ENCODE measurements around the gene SORCS2. TPM values are rescaled to one million over a fixed set of nuclear protein-coding genes. Genes with fewer than 3 reads are reported as not detected.

The SORCS2 gene
- total and polyA plus RNA-seq, 2 of the 13 experiments (the other 11 are each of a cell fraction or from before 2014, with no cell fraction given): 0.82 to 1.0 TPM

DNA sequence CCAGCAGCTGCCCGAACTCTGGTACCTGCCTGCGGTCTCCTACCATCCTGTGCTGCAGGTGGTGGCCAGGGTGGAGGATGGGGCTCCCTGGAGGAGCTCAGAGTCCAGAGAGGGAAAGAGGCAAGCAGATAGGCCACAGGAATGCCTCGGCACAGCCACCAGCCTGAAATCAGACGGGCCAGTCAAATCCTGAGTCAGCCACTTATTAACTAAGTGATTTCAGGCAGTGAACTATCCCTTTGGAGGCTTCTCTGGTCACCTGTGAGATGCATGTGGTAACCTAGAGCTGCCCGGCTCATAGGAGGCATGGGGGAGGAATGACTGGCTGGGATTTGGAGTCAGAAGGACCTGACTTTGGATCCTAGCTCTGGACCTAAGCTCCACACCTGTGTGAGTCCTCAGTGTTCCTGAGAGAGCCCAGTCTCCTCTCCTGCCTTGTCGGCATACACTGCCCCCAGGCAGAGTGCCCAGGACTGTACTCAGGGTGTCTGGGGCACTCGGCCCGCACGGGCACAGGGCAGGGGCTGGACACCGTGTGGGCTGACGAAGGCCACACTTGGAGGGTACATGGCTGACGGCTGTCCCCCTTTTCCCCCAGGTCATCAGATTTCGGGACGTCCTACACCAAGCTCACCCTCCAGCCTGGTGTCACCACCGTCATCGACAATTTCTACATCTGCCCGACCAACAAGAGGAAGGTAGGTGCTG lies 338.7 kb downstream of the SORCS2 start (continued):
- TF ChIP-seq, protein P1, sequence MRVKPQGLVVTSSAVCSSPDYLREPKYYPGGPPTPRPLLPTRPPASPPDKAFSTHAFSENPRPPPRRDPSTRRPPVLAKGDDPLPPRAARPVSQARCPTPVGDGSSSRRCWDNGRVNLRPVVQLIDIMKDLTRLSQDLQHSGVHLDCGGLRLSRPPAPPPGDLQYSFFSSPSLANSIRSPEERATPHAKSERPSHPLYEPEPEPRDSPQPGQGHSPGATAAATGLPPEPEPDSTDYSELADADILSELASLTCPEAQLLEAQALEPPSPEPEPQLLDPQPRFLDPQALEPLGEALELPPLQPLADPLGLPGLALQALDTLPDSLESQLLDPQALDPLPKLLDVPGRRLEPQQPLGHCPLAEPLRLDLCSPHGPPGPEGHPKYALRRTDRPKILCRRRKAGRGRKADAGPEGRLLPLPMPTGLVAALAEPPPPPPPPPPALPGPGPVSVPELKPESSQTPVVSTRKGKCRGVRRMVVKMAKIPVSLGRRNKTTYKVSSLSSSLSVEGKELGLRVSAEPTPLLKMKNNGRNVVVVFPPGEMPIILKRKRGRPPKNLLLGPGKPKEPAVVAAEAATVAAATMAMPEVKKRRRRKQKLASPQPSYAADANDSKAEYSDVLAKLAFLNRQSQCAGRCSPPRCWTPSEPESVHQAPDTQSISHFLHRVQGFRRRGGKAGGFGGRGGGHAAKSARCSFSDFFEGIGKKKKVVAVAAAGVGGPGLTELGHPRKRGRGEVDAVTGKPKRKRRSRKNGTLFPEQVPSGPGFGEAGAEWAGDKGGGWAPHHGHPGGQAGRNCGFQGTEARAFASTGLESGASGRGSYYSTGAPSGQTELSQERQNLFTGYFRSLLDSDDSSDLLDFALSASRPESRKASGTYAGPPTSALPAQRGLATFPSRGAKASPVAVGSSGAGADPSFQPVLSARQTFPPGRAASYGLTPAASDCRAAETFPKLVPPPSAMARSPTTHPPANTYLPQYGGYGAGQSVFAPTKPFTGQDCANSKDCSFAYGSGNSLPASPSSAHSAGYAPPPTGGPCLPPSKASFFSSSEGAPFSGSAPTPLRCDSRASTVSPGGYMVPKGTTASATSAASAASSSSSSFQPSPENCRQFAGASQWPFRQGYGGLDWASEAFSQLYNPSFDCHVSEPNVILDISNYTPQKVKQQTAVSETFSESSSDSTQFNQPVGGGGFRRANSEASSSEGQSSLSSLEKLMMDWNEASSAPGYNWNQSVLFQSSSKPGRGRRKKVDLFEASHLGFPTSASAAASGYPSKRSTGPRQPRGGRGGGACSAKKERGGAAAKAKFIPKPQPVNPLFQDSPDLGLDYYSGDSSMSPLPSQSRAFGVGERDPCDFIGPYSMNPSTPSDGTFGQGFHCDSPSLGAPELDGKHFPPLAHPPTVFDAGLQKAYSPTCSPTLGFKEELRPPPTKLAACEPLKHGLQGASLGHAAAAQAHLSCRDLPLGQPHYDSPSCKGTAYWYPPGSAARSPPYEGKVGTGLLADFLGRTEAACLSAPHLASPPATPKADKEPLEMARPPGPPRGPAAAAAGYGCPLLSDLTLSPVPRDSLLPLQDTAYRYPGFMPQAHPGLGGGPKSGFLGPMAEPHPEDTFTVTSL (CRISPR knock-in tag; IDR thresholded peaks at IDR 0.05; ENCODE audit: borderline replicate concordance): no peak
- no peak for TF ChIP-seq NONO (IDR thresholded peaks at IDR 0.05)
- 0 out of 2 replicates have a peak, but pooled peaks have one; percentile 32 for TF ChIP-seq NONO (CRISPR knock-in tag; conservative IDR thresholded peaks at IDR 0.05)
- TF ChIP-seq MAFK (conservative IDR thresholded peaks at IDR 0.05 in 1 of 2, IDR thresholded peaks at IDR 0.05 in 1 of 2; ENCODE audit: low read length in 2 of 2): peak in 1 of 2 experiments; percentile 35; a peak in 1 of 4 replicates
- TF ChIP-seq, protein P2, sequence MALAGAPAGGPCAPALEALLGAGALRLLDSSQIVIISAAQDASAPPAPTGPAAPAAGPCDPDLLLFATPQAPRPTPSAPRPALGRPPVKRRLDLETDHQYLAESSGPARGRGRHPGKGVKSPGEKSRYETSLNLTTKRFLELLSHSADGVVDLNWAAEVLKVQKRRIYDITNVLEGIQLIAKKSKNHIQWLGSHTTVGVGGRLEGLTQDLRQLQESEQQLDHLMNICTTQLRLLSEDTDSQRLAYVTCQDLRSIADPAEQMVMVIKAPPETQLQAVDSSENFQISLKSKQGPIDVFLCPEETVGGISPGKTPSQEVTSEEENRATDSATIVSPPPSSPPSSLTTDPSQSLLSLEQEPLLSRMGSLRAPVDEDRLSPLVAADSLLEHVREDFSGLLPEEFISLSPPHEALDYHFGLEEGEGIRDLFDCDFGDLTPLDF (CRISPR knock-in tag; IDR thresholded peaks at IDR 0.05): no peak
- TF ChIP-seq NFYB (CRISPR knock-in tag; IDR thresholded peaks at IDR 0.05): no peak
- TF ChIP-seq SMAD3 (CRISPR knock-in tag; IDR thresholded peaks at IDR 0.05): no peak
- no peak for TF ChIP-seq SIX4 (CRISPR knock-in tag; IDR thresholded peaks at IDR 0.05)
- peak; percentile 31; the same call in 1 of the 2 replicates for TF ChIP-seq POLR2AphosphoS5 (IDR thresholded peaks at IDR 0.05; ENCODE audit: low read depth, low read length)
- TF ChIP-seq, protein P3, sequence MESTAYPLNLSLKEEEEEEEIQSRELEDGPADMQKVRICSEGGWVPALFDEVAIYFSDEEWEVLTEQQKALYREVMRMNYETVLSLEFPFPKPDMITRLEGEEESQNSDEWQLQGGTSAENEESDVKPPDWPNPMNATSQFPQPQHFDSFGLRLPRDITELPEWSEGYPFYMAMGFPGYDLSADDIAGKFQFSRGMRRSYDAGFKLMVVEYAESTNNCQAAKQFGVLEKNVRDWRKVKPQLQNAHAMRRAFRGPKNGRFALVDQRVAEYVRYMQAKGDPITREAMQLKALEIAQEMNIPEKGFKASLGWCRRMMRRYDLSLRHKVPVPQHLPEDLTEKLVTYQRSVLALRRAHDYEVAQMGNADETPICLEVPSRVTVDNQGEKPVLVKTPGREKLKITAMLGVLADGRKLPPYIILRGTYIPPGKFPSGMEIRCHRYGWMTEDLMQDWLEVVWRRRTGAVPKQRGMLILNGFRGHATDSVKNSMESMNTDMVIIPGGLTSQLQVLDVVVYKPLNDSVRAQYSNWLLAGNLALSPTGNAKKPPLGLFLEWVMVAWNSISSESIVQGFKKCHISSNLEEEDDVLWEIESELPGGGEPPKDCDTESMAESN (CRISPR knock-in tag; conservative IDR thresholded peaks at IDR 0.05): no peak
- TF ChIP-seq ZFY (CRISPR knock-in tag; IDR thresholded peaks at IDR 0.05): peak; percentile 16; the same call in 1 of the 2 replicates
- TF ChIP-seq SAP130 (CRISPR knock-in tag; IDR thresholded peaks at IDR 0.05; ENCODE audit: low read depth): peak; percentile 17; the same call in 1 of the 2 replicates
- TF ChIP-seq JARID2 (CRISPR knock-in tag; IDR thresholded peaks at IDR 0.05; ENCODE audit: insufficient replicate concordance): no peak
- TF ChIP-seq ZNF292 (CRISPR knock-in tag; IDR thresholded peaks at IDR 0.05; ENCODE audit: borderline replicate concordance, low read depth): peak; percentile 24; the same call in 1 of the 2 replicates
- TF ChIP-seq ZNF616 (CRISPR knock-in tag; IDR thresholded peaks at IDR 0.05; ENCODE audit: low read depth): no peak
- TF ChIP-seq ZNF430 (CRISPR knock-in tag; IDR thresholded peaks at IDR 0.05): no peak
- TF ChIP-seq ZNF17 (CRISPR knock-in tag; IDR thresholded peaks at IDR 0.05): no peak
